Neuronal stem cell (in vitro differentiated cells): Measurements from ENCODE around the gene SPOCK1.
"Not testable (repeated sequence)": the region's sequence is repeated elsewhere in the genome, so short reads cannot be mapped to it uniquely, and the experiment has no call there.

Source experiments
- DNase-seq: peaks from one replicate; pipeline ENCODE4 v3.0.0-alpha.2; 2013; ENCODE audit warnings: low spot score
- H2AFZ ChIP-seq: one replicate; pipeline ENCODE4 v1.6.1; 2013; ENCODE audit warnings: mild to moderate bottlenecking, low read length, inconsistent platforms
- H2AK5ac ChIP-seq: 2 replicates; pipeline ENCODE4 v1.6.1; 2013; ENCODE audit warnings: low read depth, mild to moderate bottlenecking, inconsistent platforms, low read length, moderate library complexity, mixed read lengths
- H2BK120ac ChIP-seq: 2 replicates; pipeline ENCODE4 v1.6.1; 2013; ENCODE audit warnings: low read depth, mild to moderate bottlenecking, inconsistent platforms, low read length, moderate library complexity, mixed read lengths
- H2BK12ac ChIP-seq: one replicate; pipeline ENCODE4 v1.6.1; 2013; ENCODE audit warnings: low read length, inconsistent platforms
- H2BK15ac ChIP-seq: 2 replicates; pipeline ENCODE4 v1.6.1; 2013; ENCODE audit warnings: mild to moderate bottlenecking, low read length, inconsistent platforms, mixed read lengths
- H2BK5ac ChIP-seq: one replicate; pipeline ENCODE4 v1.6.1; 2013; ENCODE audit warnings: inconsistent platforms, mild to moderate bottlenecking, low read length, moderate library complexity
- H3K14ac ChIP-seq: one replicate; pipeline ENCODE4 v1.6.1; 2013; ENCODE audit warnings: low read length, inconsistent platforms
- H3K18ac ChIP-seq: 2 replicates; pipeline ENCODE4 v1.6.1; 2013; ENCODE audit warnings: low read length, inconsistent platforms
- H3K23ac ChIP-seq: 2 replicates; pipeline ENCODE4 v1.6.1; 2013; ENCODE audit warnings: low read depth, mild to moderate bottlenecking, mixed read lengths, low read length, inconsistent platforms; ENCODE audit not compliant: poor library complexity
- H3K27ac ChIP-seq: replicated peaks from 3 replicates; pipeline ENCODE4 v1.5.1; 2013; ENCODE audit warnings: low read length, inconsistent platforms
- H3K27me3 ChIP-seq, 3 experiments: 2 replicates each; pipeline ENCODE4 v1.6.1; 2013; ENCODE audit warnings: low read length in 3 of 3, mild to moderate bottlenecking in 2 of 3, inconsistent platforms in 1 of 3, low read depth in 1 of 3, mixed read lengths in 1 of 3, moderate library complexity in 1 of 3; ENCODE audit not compliant: control insufficient read depth in 3 of 3, insufficient read depth in 3 of 3
- H3K36me3 ChIP-seq, 2 donors: replicated peaks in 1 of 2; 2 replicates each; pipeline ENCODE4 v1.6.1; 2013; ENCODE audit warnings: low read length in 2 of 2; ENCODE audit not compliant: control insufficient read depth in 2 of 2, insufficient read depth in 2 of 2
- H3K4ac ChIP-seq: 2 replicates; pipeline ENCODE4 v1.6.1; 2013; ENCODE audit warnings: inconsistent platforms, mild to moderate bottlenecking, low read length, moderate library complexity
- H3K4me1 ChIP-seq, 2 donors: 1 replicate in 1 of 2; 2 replicates in 1 of 2; pipeline ENCODE4 v1.6.1; 2013; ENCODE audit warnings: low read length in 2 of 2, low read depth in 1 of 2; ENCODE audit not compliant: control insufficient read depth in 2 of 2, insufficient read depth in 1 of 2
- H3K4me2 ChIP-seq: one replicate; pipeline ENCODE4 v1.6.1; 2013; ENCODE audit warnings: mild to moderate bottlenecking, low read length, inconsistent platforms; ENCODE audit not compliant: insufficient read depth, poor library complexity, severe bottlenecking
- H3K4me3 ChIP-seq, 2 donors: 2 replicates each; pipeline ENCODE4 v1.5.1; 2013; ENCODE audit warnings: low read length in 2 of 2, mild to moderate bottlenecking in 2 of 2, inconsistent platforms in 1 of 2, moderate library complexity in 1 of 2
- H3K79me1 ChIP-seq: one replicate; pipeline ENCODE4 v1.6.1; 2013; ENCODE audit warnings: low read depth, mild to moderate bottlenecking, inconsistent platforms, low read length, moderate library complexity
- H3K9ac ChIP-seq: one replicate; pipeline ENCODE4 v1.6.1; 2013; ENCODE audit warnings: mild to moderate bottlenecking, low read depth, low read length, inconsistent platforms; ENCODE audit not compliant: poor library complexity
- H3K9me3 ChIP-seq, 2 donors: replicated peaks in 1 of 2; 2 replicates each; pipeline versions ENCODE3 to v1.6.1; 2013; ENCODE audit warnings: low read length in 2 of 2, mild to moderate bottlenecking in 2 of 2, inconsistent platforms in 1 of 2, low read depth in 1 of 2, mixed read lengths in 1 of 2, moderate library complexity in 1 of 2; ENCODE audit not compliant: control insufficient read depth in 2 of 2, insufficient read depth in 1 of 2
- H4K8ac ChIP-seq: one replicate; pipeline ENCODE4 v1.6.1; 2013; ENCODE audit warnings: low read depth, mild to moderate bottlenecking, inconsistent platforms, low read length, moderate library complexity
- H4K91ac ChIP-seq: one replicate; pipeline ENCODE4 v1.6.1; 2013; ENCODE audit warnings: low read length, low read depth, mild to moderate bottlenecking, inconsistent platforms; ENCODE audit not compliant: poor library complexity
- WGBS, 2 donors: extraction: QIAGEN DNeasy Blood & Tissue Kit; methylation state at CpG; one replicate each; pipeline ENCODE4 v1.1.7; 2013; ENCODE audit warnings: missing lambda C conversion rate in 2 of 2, mixed read lengths in 1 of 2; ENCODE audit not compliant: insufficient read length in 2 of 2, insufficient replicate concordance in 1 of 2; ENCODE audit errors: extremely low coverage in 2 of 2; 5-methylcytosine and 5-hydroxymethylcytosine counted together

SPOCK1 gene

DNA sequence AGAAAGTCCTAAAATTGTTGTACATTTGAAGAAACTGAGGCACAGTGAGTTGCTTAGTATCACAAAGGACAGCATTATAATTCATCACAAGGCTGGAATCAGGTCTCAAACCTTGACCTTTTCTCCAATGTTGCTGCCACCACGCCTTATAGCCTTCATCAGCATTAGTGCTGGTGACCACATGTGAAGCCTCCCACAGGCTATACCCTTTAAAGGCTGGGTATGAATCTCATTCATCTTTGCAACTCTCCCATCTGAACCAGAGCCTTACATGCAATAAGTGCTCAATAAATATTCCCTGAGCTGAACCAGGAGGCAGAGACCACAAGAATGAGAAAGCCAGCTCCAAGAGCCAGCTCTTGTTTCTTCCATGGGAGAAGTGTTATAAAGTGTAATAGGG is 104.7 kb downstream of the SPOCK1 start:
- Histone ChIP-seq H3K4ac (no peak overlapping the region), H3K4me3 (no peak overlapping the region), H2BK15ac (no peak overlapping the region), H2AFZ (no peak overlapping the region), H4K91ac (no peak overlapping the region), H3K4me2 (no peak overlapping the region), H3K27me3 (no peaks in the 10 kb centered on the region), H3K9ac (no peak overlapping the region), H3K9me3 (no peaks in the 10 kb centered on the region), H2BK120ac (no peak overlapping the region), H3K18ac (no peak overlapping the region), H2BK5ac (no peak overlapping the region), H3K36me3 (no peaks in the 10 kb centered on the region), H3K4me1 (no peaks in the 10 kb centered on the region), H3K27ac (no peak overlapping the region), H4K8ac (no peak overlapping the region), H3K14ac (no peak overlapping the region), H3K23ac (no peak overlapping the region), H2AK5ac (no peak overlapping the region), H2BK12ac (no peak overlapping the region), H3K79me1 (no peaks in the 10 kb centered on the region)
- WGBS, 2 donors = no CpG with 5 or more reads among the region's 1 CpG
- no peak for DNase-seq

- no peak overlapping the region for H2BK5ac ChIP-seq
- H3K18ac ChIP-seq = no peak overlapping the region
- H3K9ac ChIP-seq = no peak overlapping the region
- no peaks in the 10 kb centered on the region for H3K9me3 ChIP-seq
- DNase-seq = no peak
- no peaks in the 10 kb centered on the region for H3K79me1 ChIP-seq
- H3K36me3 ChIP-seq = no peaks in the 10 kb centered on the region
- no peak overlapping the region for H4K91ac ChIP-seq
- H3K4me3 ChIP-seq = no peak overlapping the region
- no peaks in the 10 kb centered on the region for H3K27me3 ChIP-seq
- H2BK12ac ChIP-seq = no peak overlapping the region
- no peak overlapping the region for H2BK15ac ChIP-seq
- no peak overlapping the region for H3K27ac ChIP-seq
- no peak overlapping the region for H3K14ac ChIP-seq
- no peak overlapping the region for H2BK120ac ChIP-seq
- no peak overlapping the region for H3K4me2 ChIP-seq
- H3K4me1 ChIP-seq = no peaks in the 10 kb centered on the region
- H3K4ac ChIP-seq = no peak overlapping the region
- no CpG with 5 or more reads among the region's 1 CpG for WGBS, 2 donors
- H4K8ac ChIP-seq = no peak overlapping the region
- no peak overlapping the region for H2AK5ac ChIP-seq
- H3K23ac ChIP-seq = no peak overlapping the region
- H2AFZ ChIP-seq = no peak overlapping the region
Observed at GRCh38 chr5:137393196-137393993, 105.7 kb downstream of the SPOCK1 start.

DNA sequence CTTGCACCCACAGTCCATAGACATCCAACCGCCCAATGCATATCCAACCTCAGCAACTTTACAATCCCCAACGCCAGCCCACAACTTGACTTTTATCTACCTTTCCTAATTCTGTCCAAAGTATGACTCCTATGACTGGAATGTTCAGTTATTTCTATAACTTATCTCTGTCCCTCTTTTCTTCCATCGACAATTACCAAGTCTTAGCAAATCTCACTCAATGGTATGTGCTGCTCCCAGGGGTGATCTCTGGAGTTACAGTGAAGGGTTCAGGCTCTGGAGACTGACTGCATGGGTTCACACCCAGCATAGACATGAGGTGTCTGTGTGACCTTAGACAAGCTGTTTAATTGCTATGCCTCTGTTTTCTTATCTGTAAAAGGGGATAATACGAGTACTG is 106.9 kb downstream of the SPOCK1 start:
- Histone ChIP-seq H3K18ac (no peak overlapping the region), H2BK12ac (no peak overlapping the region), H3K4ac (no peak overlapping the region), H2BK5ac (no peak overlapping the region), H3K27me3 (no peaks in the 10 kb centered on the region), H3K4me3 (no peak overlapping the region), H2AFZ (no peak overlapping the region), H3K14ac (no peak overlapping the region), H2BK15ac (no peak overlapping the region), H3K27ac (no peak overlapping the region), H3K36me3 (no peaks in the 10 kb centered on the region), H3K4me2 (no peak overlapping the region), H2BK120ac (no peak overlapping the region), H4K91ac (no peak overlapping the region), H3K4me1 (no peaks in the 10 kb centered on the region), H3K79me1 (no peaks in the 10 kb centered on the region), H3K9ac (no peak overlapping the region), H3K23ac (no peak overlapping the region), H2AK5ac (no peak overlapping the region), H4K8ac (no peak overlapping the region), H3K9me3 (no peaks in the 10 kb centered on the region)
- no CpG with 5 or more reads among the region's 4 CpGs for WGBS, 2 donors
- DNase-seq = no peak

GRCh38 chr5:137391044-137391443 is 108.1 kb downstream of the SPOCK1 start:
- not testable (repeated sequence) for H4K91ac ChIP-seq, H3K4me3 ChIP-seq, H3K23ac ChIP-seq, H2AK5ac ChIP-seq, H3K79me1 ChIP-seq, H3K4me2 ChIP-seq, H2BK120ac ChIP-seq, H3K9me3 ChIP-seq, H2BK12ac ChIP-seq, DNase-seq, H3K27me3 ChIP-seq, H3K18ac ChIP-seq, H2AFZ ChIP-seq, H3K36me3 ChIP-seq, H2BK15ac ChIP-seq, H3K4me1 ChIP-seq, H2BK5ac ChIP-seq, H3K4ac ChIP-seq, H3K14ac ChIP-seq, H4K8ac ChIP-seq, H3K9ac ChIP-seq, H3K27ac ChIP-seq
- WGBS, 2 donors = no CpG with 5 or more reads among the region's 7 CpGs
